T-cell (primary cell): ENCODE data around the gene LRRN4CL. TPM values are rescaled to one million over a fixed set of nuclear protein-coding genes. Genes with fewer than 3 reads are reported as not detected.
A peak's percentile ranks its signal among the peaks of the same experiment; 100 is the strongest.

Source experiments
- ATAC-seq, 4 experiments: fragments of 200-7000 bp in 3 of 4; fragments of 150-1000 bp in 1 of 4; cut with Tn5 transposase; replicated peaks in 1 of 4; 1 replicate in 3 of 4; 2 replicates in 1 of 4; pipeline ENCODE4 v1.10.0; 2021; ENCODE audit warnings: moderate library complexity in 3 of 4, mild to moderate bottlenecking in 2 of 4, moderate number of reproducible peaks in 1 of 4
- CTCF ChIA-PET, 2 donors: fragments of 300-600 bp; sonication (Branson Sonifier 250); formaldehyde crosslinking; loops; one replicate each; lab custom pipeline; 2022; ENCODE audit warnings: antibody characterized with exemption in 2 of 2; lab: Charles Lee
- POLR2A ChIA-PET, 2 donors: fragments of 300-600 bp; sonication (Branson Sonifier 250); formaldehyde crosslinking; loops; one replicate each; lab custom pipeline; 2022; ENCODE audit warnings: antibody characterized with exemption in 2 of 2; lab: Charles Lee
- DNase-seq, 35 experiments: peaks; one replicate each; pipeline versions ENCODE4 v3.0.0 to v3.0.0-alpha.2; 2013 to 2023
- H3K27ac ChIP-seq: one replicate; pipeline ENCODE4 v1.5.1; 2013; ENCODE audit warnings: low read length
- H3K27me3 ChIP-seq, 2 experiments: replicated peaks in 1 of 2; 1 replicate in 1 of 2; 2 replicates in 1 of 2; pipeline versions ENCODE4 v1.6.1 to v1.7.0; 2013; ENCODE audit warnings: low read length in 1 of 2, mixed read lengths in 1 of 2; ENCODE audit not compliant: control insufficient read depth in 2 of 2, insufficient read depth in 2 of 2; ENCODE audit errors: extremely low read depth in 1 of 2
- H3K36me3 ChIP-seq, 2 donors: 1 replicate in 1 of 2; 2 replicates in 1 of 2; pipeline versions ENCODE4 v1.6.1 to v1.7.0; 2013; ENCODE audit warnings: low read length in 1 of 2; ENCODE audit not compliant: control insufficient read depth in 2 of 2, insufficient read depth in 1 of 2; ENCODE audit errors: extremely low read depth in 1 of 2
- H3K4me1 ChIP-seq, 2 experiments: 1 replicate in 1 of 2; 2 replicates in 1 of 2; pipeline versions ENCODE4 v1.6.1 to v1.7.0; 2013; ENCODE audit warnings: low read length in 2 of 2, mixed read lengths in 1 of 2; ENCODE audit not compliant: insufficient read depth in 2 of 2, control insufficient read depth in 1 of 2; ENCODE audit errors: extremely low read depth in 1 of 2
- H3K4me3 ChIP-seq, 2 donors: 1 replicate in 1 of 2; 2 replicates in 1 of 2; pipeline versions ENCODE4 v1.5.1 to v1.7.0; 2013; ENCODE audit warnings: mild to moderate bottlenecking in 2 of 2, low read length in 1 of 2, moderate library complexity in 1 of 2; ENCODE audit not compliant: control insufficient read depth in 1 of 2; ENCODE audit errors: extremely low read depth in 1 of 2
- H3K9me3 ChIP-seq: 2 replicates; pipeline ENCODE4 v1.7.0; 2013
- H3K27ac Mint-ChIP-seq, 2 donors: one replicate each; pipeline ENCODE4 v1.8.0; 2020 to 2021; ENCODE audit warnings: mild to moderate bottlenecking in 2 of 2, mixed read lengths in 2 of 2
- H3K27me3 Mint-ChIP-seq, 2 donors: one replicate each; pipeline ENCODE4 v1.8.0; 2021 to 2022; ENCODE audit warnings: mixed read lengths in 2 of 2
- H3K36me3 Mint-ChIP-seq: one replicate; pipeline ENCODE4 v1.8.0; 2021; ENCODE audit warnings: mixed read lengths
- H3K4me1 Mint-ChIP-seq, 3 donors: one replicate each; pipeline ENCODE4 v1.8.0; 2020 to 2022; ENCODE audit warnings: mixed read lengths in 3 of 3, mild to moderate bottlenecking in 1 of 3
- H3K4me3 Mint-ChIP-seq, 3 donors: one replicate each; pipeline ENCODE4 v1.8.0; 2020 to 2022; ENCODE audit warnings: mild to moderate bottlenecking in 3 of 3, mixed read lengths in 3 of 3, moderate library complexity in 3 of 3
- H3K9me3 Mint-ChIP-seq, 3 donors: one replicate each; pipeline ENCODE4 v1.8.0; 2020 to 2022; ENCODE audit warnings: mixed read lengths in 3 of 3
- whole genome bisulfite sequencing: methylation state at CpG from one replicate; pipeline ENCODE4 v1.1.5; 2013; ENCODE audit warnings: missing lambda C conversion rate; ENCODE audit not compliant: insufficient coverage; 5-methylcytosine and 5-hydroxymethylcytosine counted together
- total RNA-seq, 35 experiments: library from RNA in 6 of 35; stranded (reverse) in 6 of 35; fragments of 120-200 nt in 1 of 35; gene quantifications; one replicate each; pipeline versions ENCODE4 v1.2.1 to v1.2.4 and lab custom pipeline; 2013 to 2026

Gene LRRN4CL
- total RNA-seq, 5 donors from 2014 or later (not counting 1 experiment from before 2014, with no cell fraction given), result 0.14 to 0.29 (median 0.19) TPM; not detected in 1

DNA sequence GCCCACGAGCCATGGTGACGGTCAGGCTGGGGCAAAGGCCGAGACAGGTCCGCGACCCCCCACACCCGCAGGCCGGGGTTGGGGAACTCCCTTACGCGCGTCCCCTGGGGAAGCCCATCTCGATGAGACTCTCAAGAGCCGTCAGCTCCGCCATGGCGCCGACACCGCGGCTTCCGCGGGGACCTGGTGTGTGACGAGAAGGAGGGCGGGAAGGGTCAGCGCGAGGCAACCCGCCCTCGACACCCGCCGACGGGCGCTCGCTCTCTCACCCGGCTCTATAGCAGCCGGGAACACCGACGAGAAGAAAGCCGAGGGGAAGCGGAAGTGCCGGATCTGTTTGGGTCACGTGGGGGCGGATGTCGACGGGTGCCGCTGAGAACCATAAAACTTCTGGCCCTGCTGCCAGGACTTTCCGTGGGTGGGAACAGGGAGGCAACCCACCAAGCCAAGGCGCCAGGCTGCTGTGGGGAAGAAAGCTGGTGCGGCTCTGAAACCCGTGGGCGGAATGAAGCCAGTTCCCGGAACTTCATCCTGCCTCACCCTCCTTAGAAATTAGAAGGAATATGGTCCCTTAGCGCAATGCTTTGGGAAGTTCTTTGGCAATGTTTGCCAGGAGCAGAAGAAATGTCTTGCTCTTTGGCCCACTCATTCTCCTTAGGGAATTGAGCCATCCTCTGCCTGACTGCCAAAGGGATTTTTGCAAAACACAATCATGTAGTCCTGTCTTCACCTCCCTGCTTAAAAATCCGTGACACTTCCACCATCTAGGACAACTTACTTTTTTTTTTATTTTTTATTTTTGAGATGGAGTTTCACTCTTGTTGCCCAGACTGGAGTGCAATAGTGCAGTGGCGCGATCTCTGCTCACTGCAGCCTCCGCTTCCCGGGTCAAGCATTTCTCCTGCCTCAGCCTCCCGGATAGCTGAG, 10.3 kb downstream of the LRRN4CL start, which contains the start of gene UBXN1:
UBXN1 (minus strand) TSS at position 304 of the 927 bp plus-strand sequence; CDS start at position 154, 150 bp downstream.
- Mint-ChIP-seq H3K4me1 (peaks cover 40 to 42% (median 41%) of the 10 kb centered on the region in 3 donors), H3K27me3 (no peaks in the 10 kb centered on the region), H3K36me3 (peaks cover 23% of the 10 kb centered on the region), H3K27ac (peak within 1 kb of the TSS; percentile 95), H3K4me3 (peak within 1 kb of the TSS; percentile 86 to 89 (median 87)), H3K9me3 (no peaks in the 10 kb centered on the region)
- ATAC-seq, result peak; percentile 80 to 88 (median 87)
- Histone ChIP-seq H3K4me1 (peaks cover 12 to 25% of the 10 kb centered on the region in 2 experiments), H3K36me3 (peaks cover 0 to 18% of the 10 kb centered on the region in 2 donors), H3K27me3 (no peaks in the 10 kb centered on the region), H3K27ac (peak within 1 kb of the TSS; percentile 91), H3K4me3 (peak within 1 kb of the TSS; percentile 94 to 95), H3K9me3 (no peaks in the 10 kb centered on the region)
- POLR2A ChIA-PET, result interaction anchor here (0.5 to 1.3 kb wide), 7 partner anchors 14 to 105 kb away, joined by 3 to 8 read pairs (median 4); partner anchors contain the start of genes C11orf98 (in 1 of the 2), CSKMT (in 1 of the 2) and EEF1G (in 1 of the 2)
- peak; percentile 62 to 89 (median 78) for DNase-seq
- CTCF ChIA-PET, result interaction anchor here (0.6 to 0.7 kb wide), 3 partner anchors 13 to 16 kb away, joined by 3 read pairs; no protein-coding TSS in a partner anchor
- WGBS, result under 1% methylated on average over 34 of the region's 55 CpGs

DNA sequence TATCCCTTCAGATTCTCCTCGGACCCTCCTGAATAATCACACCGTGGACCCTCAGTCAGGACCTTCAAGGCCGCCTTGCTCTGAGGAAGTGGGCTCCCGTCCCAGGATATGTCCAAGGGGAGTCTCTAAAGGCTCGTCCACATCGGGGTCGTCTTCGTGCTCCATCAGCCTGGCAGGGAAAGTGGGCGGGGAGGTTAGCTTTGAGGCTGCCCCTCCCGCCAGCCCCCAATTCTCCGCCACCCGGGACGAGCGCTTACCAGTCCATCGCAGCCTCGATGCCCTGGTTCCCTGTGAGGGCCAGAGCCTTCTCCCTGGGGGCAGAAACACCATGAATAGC, 10.9 kb downstream of the LRRN4CL start:
- peaks cover 12 to 25% of the 10 kb centered on the region in 2 experiments for H3K4me1 ChIP-seq
- H3K9me3 ChIP-seq, result no peaks in the 10 kb centered on the region
- WGBS, result 9% methylated on average over 4 of the region's 16 CpGs
- Mint-ChIP-seq H3K27me3 (no peaks in the 10 kb centered on the region), H3K27ac (peak overlapping the region; percentile 95), H3K4me3 (peak overlapping the region; percentile 86 to 89 (median 87)), H3K9me3 (no peaks in the 10 kb centered on the region), H3K4me1 (peaks cover 42 to 45% (median 43%) of the 10 kb centered on the region in 3 donors), H3K36me3 (peaks cover 23% of the 10 kb centered on the region)
- ATAC-seq (peak in 1 of 4 experiments; percentile 8), DNase-seq (no peak)
- peaks cover 0 to 20% of the 10 kb centered on the region in 2 donors for H3K36me3 ChIP-seq
- no peaks in the 10 kb centered on the region for H3K27me3 ChIP-seq
- POLR2A ChIA-PET, result interaction anchor here in 1 of 2 donors (1.3 kb wide), 1 partner anchor 14 kb away, joined by 4 read pairs; the partner anchor contains the start of genes C11orf98 and CSKMT
- CTCF ChIA-PET, result no interaction called here
- H3K4me3 ChIP-seq, result peak overlapping the region; percentile 94 to 95
- peak overlapping the region; percentile 91 for H3K27ac ChIP-seq

DNA sequence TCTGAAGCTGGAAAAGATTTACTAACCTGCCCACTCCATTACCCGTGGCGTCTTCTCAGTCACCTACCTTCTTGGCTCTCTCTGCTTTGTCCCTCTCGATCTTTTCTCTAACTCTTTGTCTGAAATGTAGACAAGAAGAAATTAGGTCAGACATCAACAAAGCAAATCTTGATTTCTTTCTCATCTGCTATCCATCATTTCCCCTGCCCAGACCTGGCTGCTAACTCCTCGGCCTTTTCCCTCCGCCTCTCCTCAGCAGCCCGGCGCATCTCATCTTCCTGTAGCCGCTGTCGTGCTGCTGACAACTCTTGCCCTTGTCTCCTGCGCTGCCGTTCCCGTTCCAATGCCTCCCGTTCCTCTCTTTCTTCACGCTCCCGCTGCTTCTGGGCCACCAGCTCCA, 11.6 kb downstream of the LRRN4CL start:
- ChIA-PET POLR2A (interaction anchor here (0.7 to 2.4 kb wide), 2 partner anchors 12 to 13 kb away, joined by 3 to 17 read pairs; partner anchors contain the start of genes C11orf98 (in 2 of the 2) and CSKMT (in 2 of the 2)), CTCF (no interaction called here)
- peak overlapping the region; percentile 86 to 89 (median 87) for H3K4me3 Mint-ChIP-seq
- H3K36me3 Mint-ChIP-seq, result peaks cover 23% of the 10 kb centered on the region
- Histone ChIP-seq H3K27me3 (no peaks in the 10 kb centered on the region), H3K36me3 (peaks cover 0 to 26% of the 10 kb centered on the region in 2 donors), H3K4me1 (peaks cover 12 to 30% of the 10 kb centered on the region in 2 experiments), H3K27ac (peak overlapping the region; percentile 91), H3K4me3 (peak overlapping the region in 1 of 2 donors; percentile 94), H3K9me3 (no peaks in the 10 kb centered on the region)
- peaks cover 49 to 51% (median 50%) of the 10 kb centered on the region in 3 donors for H3K4me1 Mint-ChIP-seq
- WGBS, result 97% methylated on average over 8 of the region's 15 CpGs
- H3K27me3 Mint-ChIP-seq, result no peaks in the 10 kb centered on the region
- ATAC-seq, result no peak
- peak overlapping the region; percentile 77 to 95 for H3K27ac Mint-ChIP-seq
- no peaks in the 10 kb centered on the region for H3K9me3 Mint-ChIP-seq
- no peak for DNase-seq

DNA sequence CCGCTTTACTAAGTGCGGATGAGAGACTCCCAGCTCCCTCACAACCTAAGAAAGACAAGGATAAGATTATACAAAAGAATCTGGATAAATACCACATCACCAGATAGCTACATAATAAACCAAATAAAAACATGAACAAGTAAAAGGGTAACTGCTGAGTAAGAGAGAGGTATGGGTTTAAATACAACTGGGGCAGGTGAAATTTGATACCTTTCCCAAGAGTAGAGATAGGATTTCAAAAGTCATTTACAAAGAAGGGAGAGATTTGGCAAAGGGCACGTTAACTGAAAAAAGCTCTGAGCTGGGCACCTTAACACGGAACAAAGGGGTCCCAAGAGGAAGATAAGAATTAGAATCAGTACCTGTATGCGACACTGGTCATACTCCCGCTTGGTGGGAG, 12.2 kb downstream of the LRRN4CL start:
- WGBS, result 93% methylated on average over 4 of the region's 6 CpGs
- ATAC-seq (no peak), DNase-seq (no peak)
- H3K9me3 Mint-ChIP-seq, result no peaks in the 10 kb centered on the region
- CTCF ChIA-PET, result interaction anchor here in 1 of 2 donors (0.6 to 1.3 kb wide), 3 partner anchors 56 to 646 kb away, joined by 3 to 4 read pairs (median 4); no protein-coding TSS in a partner anchor
- peaks cover 54 to 56% (median 55%) of the 10 kb centered on the region in 3 donors for H3K4me1 Mint-ChIP-seq
- peak overlapping the region; percentile 86 to 89 (median 87) for H3K4me3 Mint-ChIP-seq
- peaks cover 23% of the 10 kb centered on the region for H3K36me3 Mint-ChIP-seq
- POLR2A ChIA-PET, result interaction anchor here (0.5 to 2.4 kb wide), 5 partner anchors 11 to 74 kb away, joined by 3 to 17 read pairs (median 3); partner anchors contain the start of genes C11orf98 (in 2 of the 2) and CSKMT (in 2 of the 2)
- H3K27ac Mint-ChIP-seq, result peak overlapping the region; percentile 59 to 77
- Histone ChIP-seq H3K27me3 (no peaks in the 10 kb centered on the region), H3K36me3 (peaks cover 0 to 26% of the 10 kb centered on the region in 2 donors), H3K4me3 (no peak overlapping the region), H3K27ac (no peak overlapping the region), H3K9me3 (no peaks in the 10 kb centered on the region), H3K4me1 (peaks cover 12 to 35% of the 10 kb centered on the region in 2 experiments)
- no peaks in the 10 kb centered on the region for H3K27me3 Mint-ChIP-seq

DNA sequence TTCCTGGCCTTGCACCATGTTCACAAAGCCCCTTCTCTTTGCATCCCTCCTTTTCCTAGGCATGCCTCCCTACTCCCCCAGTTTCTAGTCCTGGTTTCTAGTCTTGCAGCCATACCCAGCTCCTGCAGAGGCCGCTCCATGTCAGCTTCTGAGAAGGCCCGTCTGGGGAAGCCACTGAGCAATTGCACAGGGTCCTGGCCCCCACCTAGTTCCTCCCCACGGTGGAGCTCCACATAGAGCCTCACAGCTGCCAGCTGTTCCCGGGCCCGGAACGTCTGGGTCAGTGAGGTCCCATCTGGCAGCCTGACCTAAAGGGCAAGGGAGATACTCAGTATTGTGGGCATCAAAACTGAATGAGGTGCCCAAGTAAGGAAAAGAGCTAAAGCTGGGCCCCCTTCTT, 12.6 kb downstream of the LRRN4CL start:
- peak overlapping the region; percentile 86 to 89 (median 87) for H3K4me3 Mint-ChIP-seq
- ATAC-seq (no peak), DNase-seq (no peak)
- no peaks in the 10 kb centered on the region for H3K9me3 ChIP-seq
- peaks cover 56 to 59% (median 58%) of the 10 kb centered on the region in 3 donors for H3K4me1 Mint-ChIP-seq
- no peaks in the 10 kb centered on the region for H3K27me3 Mint-ChIP-seq
- CTCF ChIA-PET, result interaction anchor here (0.6 to 1.3 kb wide), 3 partner anchors 18 to 646 kb away, joined by 3 to 4 read pairs (median 4); no protein-coding TSS in a partner anchor
- peak overlapping the region in 1 of 2 donors; percentile 77 for H3K27ac Mint-ChIP-seq
- no peaks in the 10 kb centered on the region for H3K9me3 Mint-ChIP-seq
- POLR2A ChIA-PET, result interaction anchor here (0.5 to 2.4 kb wide), 5 partner anchors 11 to 74 kb away, joined by 3 to 17 read pairs (median 3); partner anchors contain the start of genes C11orf98 (in 2 of the 2) and CSKMT (in 2 of the 2)
- H3K36me3 Mint-ChIP-seq, result peaks cover 23% of the 10 kb centered on the region
- H3K27me3 ChIP-seq, result no peaks in the 10 kb centered on the region
- no peak overlapping the region for H3K4me3 ChIP-seq
- H3K4me1 ChIP-seq, result peaks cover 12 to 40% of the 10 kb centered on the region in 2 experiments
- H3K36me3 ChIP-seq, result peaks cover 0 to 26% of the 10 kb centered on the region in 2 donors
- no peak overlapping the region for H3K27ac ChIP-seq
- WGBS, result 76% methylated on average over 6 of the region's 6 CpGs
